ENCODE measurements around the gene SGCD.

DNA sequence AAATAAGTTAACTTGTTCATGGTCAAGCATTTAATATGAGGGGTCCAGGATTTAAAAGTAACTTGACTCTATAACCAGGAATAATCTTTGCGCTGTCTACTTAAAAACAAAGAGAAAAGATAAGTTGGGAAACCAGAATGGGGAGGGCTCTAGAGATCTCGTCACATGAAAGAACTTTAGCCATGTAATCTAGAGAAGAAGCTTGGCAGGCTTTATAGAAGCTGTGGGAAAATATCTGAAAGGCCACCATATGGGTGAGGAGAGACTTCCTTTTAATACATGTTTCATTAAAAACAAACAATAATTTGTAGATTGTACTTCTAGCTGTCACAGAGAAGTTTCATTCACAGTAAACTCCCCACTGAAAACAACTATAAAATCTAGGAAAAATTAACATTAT lies 476.4 kb downstream of the SGCD start:
- TF ChIP-seq EZH2 (IDR thresholded peaks at IDR 0.05; ENCODE audit: insufficient read depth, poor library complexity, severe bottlenecking) (no peak), EZH2phosphoT487 (IDR thresholded peaks at IDR 0.05; ENCODE audit: insufficient read depth, low read depth) (no peak)

Data from GM23248 (cell line).